ENCODE data around the gene NACAD. TPM values are rescaled to one million over a fixed set of nuclear protein-coding genes. Genes with fewer than 3 reads are reported as not detected.

NACAD gene
- total RNA-seq, 4 donors from 2014 or later: 1.4 to 4.4 (median 3.0) TPM

GRCh38 chr7:45068236-45069023 is 20.3 kb downstream of the NACAD start:
- TF ChIP-seq, protein P1, sequence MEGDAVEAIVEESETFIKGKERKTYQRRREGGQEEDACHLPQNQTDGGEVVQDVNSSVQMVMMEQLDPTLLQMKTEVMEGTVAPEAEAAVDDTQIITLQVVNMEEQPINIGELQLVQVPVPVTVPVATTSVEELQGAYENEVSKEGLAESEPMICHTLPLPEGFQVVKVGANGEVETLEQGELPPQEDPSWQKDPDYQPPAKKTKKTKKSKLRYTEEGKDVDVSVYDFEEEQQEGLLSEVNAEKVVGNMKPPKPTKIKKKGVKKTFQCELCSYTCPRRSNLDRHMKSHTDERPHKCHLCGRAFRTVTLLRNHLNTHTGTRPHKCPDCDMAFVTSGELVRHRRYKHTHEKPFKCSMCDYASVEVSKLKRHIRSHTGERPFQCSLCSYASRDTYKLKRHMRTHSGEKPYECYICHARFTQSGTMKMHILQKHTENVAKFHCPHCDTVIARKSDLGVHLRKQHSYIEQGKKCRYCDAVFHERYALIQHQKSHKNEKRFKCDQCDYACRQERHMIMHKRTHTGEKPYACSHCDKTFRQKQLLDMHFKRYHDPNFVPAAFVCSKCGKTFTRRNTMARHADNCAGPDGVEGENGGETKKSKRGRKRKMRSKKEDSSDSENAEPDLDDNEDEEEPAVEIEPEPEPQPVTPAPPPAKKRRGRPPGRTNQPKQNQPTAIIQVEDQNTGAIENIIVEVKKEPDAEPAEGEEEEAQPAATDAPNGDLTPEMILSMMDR (IDR thresholded peaks at IDR 0.05): no peak
- ATAC-seq (ENCODE audit: low FRiP score) (no peak), DNase-seq (ENCODE audit: low spot score) (no peak)

- TF ChIP-seq, protein P1 (IDR thresholded peaks at IDR 0.05): no peak
- ATAC-seq (ENCODE audit: low FRiP score): no peak
- DNase-seq (ENCODE audit: low spot score): no peak
Observed at GRCh38 chr7:45067582-45067981, 21.2 kb downstream of the NACAD start.

- ATAC-seq (ENCODE audit: low FRiP score) (no peak), DNase-seq (ENCODE audit: low spot score) (no peak)
Observed at GRCh38 chr7:45066409-45066808, 22.4 kb downstream of the NACAD start.

DNA sequence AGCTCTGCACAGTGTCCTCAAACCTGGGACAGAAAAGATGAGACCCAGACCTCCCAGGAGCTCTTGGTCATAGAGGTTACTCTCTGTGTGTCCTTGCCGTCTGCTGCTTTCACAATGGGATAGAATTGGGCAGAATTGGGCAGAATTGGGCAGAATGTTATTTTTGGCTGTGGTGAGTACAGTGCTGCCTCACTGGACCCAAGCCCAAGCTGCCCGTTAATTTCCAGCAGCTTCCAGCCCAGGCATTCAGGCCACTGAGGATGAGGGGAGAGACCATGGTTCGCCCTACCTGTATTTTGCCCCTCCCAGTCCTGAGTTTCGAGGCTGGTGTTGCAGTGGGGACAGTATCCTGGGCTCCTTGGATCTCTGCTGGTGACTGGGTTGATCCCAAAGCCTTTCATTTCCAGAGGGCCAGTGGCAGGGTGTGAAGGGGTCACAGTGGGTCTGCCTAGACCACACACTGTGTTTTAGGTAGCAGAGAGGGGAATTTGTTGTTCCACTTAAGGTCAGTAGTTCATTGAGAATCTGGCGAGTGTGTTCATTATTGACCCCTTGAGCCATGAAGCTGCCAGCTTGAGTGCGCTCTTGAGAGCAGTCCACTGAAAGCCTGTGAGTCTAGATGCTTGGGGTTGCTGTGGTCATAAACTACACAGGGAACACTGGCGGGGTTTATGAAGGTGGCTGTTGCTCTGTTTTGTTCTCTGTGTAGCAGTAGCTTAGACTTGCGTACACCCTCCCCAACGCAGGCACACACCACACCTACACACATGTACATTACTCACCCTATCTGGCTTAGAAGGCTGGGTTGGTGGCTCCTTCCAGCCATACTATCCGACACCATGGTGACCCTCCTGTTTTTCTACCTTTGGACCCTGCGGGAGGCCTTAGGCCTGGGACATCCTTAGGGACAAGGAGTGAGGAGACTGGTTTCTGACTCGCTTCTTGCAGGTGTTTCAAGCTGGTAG is 23.5 kb downstream of the NACAD start:
- DNase-seq (ENCODE audit: low spot score): no peak
- TF ChIP-seq, protein P1 (IDR thresholded peaks at IDR 0.05): no peak
- no peak for ATAC-seq (ENCODE audit: low FRiP score)

More at GRCh38 chr7:45066409-45066808, 22.4 kb downstream of the NACAD start:
- TF ChIP-seq, protein P1 (IDR thresholded peaks at IDR 0.05): no peak

DNA sequence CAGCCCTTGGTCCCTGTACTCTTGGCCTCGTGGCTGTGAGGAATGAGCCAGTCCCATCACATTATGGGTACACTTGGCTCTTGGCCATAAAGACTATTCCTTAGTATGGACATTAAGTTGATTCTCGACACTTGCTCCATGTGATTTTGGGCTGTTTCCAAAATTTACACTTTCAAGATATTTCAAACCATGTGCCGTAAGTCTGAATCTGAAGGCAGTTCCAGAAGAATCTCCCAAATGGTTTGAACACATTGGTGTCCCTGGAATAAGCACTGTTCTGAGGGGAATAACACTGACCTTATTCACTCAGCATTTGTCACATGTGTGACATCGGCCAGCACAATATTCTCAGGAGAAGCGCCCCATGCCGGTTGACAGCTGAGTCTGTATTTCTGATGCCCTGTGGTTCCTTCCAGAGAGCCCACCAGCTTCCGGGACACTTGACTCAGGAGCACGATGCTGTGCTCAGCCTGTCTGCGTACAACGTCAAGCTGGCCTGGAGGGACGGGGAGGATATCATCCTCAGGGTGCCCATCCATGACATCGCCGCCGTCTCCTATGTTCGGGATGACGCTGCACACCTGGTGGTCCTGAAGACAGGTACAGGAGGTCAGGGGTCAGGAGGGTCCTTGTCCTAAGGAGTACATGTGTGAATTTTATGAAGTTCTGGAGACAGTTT is 24.6 kb downstream of the NACAD start:
- TF ChIP-seq, protein P1 (IDR thresholded peaks at IDR 0.05): no peak
- ATAC-seq (ENCODE audit: low FRiP score): no peak
- no peak for DNase-seq (ENCODE audit: low spot score)

DNA sequence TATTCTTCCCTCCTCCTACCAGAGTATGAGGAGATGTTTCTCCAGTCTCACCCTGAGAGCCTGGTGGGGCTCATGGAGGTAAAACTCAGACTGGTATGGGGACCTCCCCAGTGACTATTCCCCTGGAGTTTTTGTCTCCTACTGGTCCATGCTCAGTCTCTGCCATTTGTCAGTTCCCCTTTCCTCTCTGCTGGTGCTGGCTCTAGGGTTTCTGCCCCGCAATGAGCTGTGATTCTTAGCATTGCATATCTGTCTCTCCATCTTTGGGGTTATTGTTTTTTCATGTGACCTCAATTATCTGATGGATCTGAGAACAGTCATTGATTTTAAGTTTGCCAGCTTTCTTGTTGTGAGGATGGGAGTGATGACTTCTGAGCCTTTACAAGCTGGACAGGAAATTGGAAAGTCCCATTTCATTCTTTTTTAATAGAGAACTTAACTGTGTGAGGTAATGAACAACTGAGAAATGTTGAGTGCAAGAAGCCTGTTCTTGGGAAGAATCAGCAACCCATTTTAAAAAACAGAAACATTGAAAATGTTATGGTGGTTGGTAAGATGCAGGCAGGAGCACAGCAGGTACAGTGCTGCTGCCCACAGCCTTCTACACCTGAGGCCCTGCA is 26.9 kb downstream of the NACAD start:
- DNase-seq (ENCODE audit: low spot score) (no peak), ATAC-seq (ENCODE audit: low FRiP score) (no peak)
- TF ChIP-seq, protein P1 (IDR thresholded peaks at IDR 0.05): no peak
